Esophagus (tissue), 2 donors: ENCODE measurements around the gene OPRL1. TPM values are rescaled to one million over a fixed set of nuclear protein-coding genes. Genes with fewer than 3 reads are reported as not detected.
A peak's percentile ranks its signal among the peaks of the same experiment; 100 is the strongest.

Source experiments
- H3K27ac ChIP-seq, 2 donors: one replicate each; pipeline ENCODE4 v1.5.1; 2013; ENCODE audit warnings: low read depth in 2 of 2, mild to moderate bottlenecking in 2 of 2, inconsistent platforms in 1 of 2, low read length in 1 of 2, moderate library complexity in 1 of 2
- H3K27me3 ChIP-seq, 2 donors: one replicate each; pipeline ENCODE4 v1.6.1; 2013; ENCODE audit warnings: low read length in 2 of 2, control low read depth in 1 of 2, mild to moderate bottlenecking in 1 of 2; ENCODE audit not compliant: insufficient read depth in 2 of 2, control insufficient read depth in 1 of 2
- H3K36me3 ChIP-seq, 2 donors: one replicate each; pipeline ENCODE4 v1.6.1; 2013; ENCODE audit warnings: low read length in 1 of 2; ENCODE audit not compliant: control insufficient read depth in 2 of 2, insufficient read depth in 2 of 2
- H3K4me1 ChIP-seq, 2 donors: one replicate each; pipeline ENCODE4 v1.6.1; 2013; ENCODE audit warnings: low read length in 1 of 2; ENCODE audit not compliant: control insufficient read depth in 2 of 2, insufficient read depth in 2 of 2
- H3K4me3 ChIP-seq, 2 donors: one replicate each; pipeline ENCODE4 v1.5.1; 2013; ENCODE audit warnings: low read length in 2 of 2, mild to moderate bottlenecking in 2 of 2, low read depth in 1 of 2, moderate library complexity in 1 of 2
- H3K9me3 ChIP-seq, 2 donors: one replicate each; pipeline ENCODE4 v1.6.1; 2013; ENCODE audit warnings: mild to moderate bottlenecking in 2 of 2, low read depth in 1 of 2, low read length in 1 of 2, moderate library complexity in 1 of 2; ENCODE audit not compliant: control insufficient read depth in 2 of 2, insufficient read depth in 1 of 2
- WGBS, 2 donors: extraction: QIAGEN DNeasy Blood & Tissue Kit; methylation state at CpG; one replicate each; pipeline ENCODE4 v1.1.7; 2013; 5-methylcytosine and 5-hydroxymethylcytosine counted together
- polyA plus RNA-seq, 2 donors: library from polyadenylated mRNA; stranded (reverse); fragments of 200-250 nt; gene quantifications; one replicate each; pipeline ENCODE4 v1.2.3, GENCODE V29; 2013
- donor health status: healthy with polysubstance abuse.
- donor health status: Bipolar disorder and iron deficiency.

Gene OPRL1
- polyA plus RNA-seq, 2 donors, result 0.13 to 0.14 TPM

DNA sequence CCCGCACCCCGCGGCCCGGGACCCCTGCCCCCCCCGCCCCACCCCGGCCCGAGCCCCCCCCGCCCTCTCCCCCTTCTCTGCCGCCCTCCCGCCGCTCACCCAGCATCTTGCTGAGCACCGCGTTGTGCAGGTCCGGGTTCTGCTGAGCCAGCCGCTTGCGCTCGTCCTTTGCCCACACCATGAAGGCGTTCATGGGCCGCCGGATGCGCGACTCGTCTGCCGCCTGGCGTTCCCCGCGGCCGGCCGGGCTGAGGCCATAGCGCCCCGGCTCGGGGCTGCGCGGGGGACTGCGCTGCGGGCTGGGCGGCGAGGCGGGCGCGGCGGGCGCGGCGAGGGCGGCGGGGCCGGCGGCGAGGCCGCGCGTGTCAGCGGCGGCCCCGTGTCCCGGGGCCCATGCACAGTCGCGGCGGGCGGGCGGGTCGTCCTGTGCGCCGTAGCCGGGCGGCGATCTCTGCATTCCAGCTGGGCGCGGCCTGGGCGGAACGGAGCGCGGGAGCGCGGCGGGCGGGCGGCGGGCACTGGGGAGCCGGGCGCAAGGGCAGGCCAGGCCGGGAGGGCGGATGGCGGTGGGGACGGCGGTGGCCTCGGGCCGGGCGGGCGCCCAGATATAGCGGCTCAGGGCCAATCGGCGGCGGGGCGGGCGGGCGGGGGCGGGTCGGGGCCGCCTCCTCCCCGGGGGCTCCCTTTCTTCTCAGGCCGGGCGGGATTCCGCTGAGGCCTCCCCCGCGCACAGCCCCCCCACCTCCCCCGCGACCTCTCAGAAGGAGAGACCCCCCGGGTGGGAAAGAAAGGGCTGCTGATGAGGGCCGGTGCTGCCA is 30.6 kb upstream of the OPRL1 start, which contains the start of gene SOX18:
Gene SOX18 (minus strand): TSS at position 580 of the 818 bp plus-strand sequence. CDS start 123 bp downstream, at position 457.
- Histone ChIP-seq H3K36me3 (no peaks in the 10 kb centered on the region), H3K4me1 (peaks cover 10 to 24% of the 10 kb centered on the region in 2 donors), H3K9me3 (no peaks in the 10 kb centered on the region), H3K27me3 (peaks cover 0 to 14% of the 10 kb centered on the region in 2 donors), H3K4me3 (peak within 1 kb of the TSS; percentile 30 to 48), H3K27ac (peak within 1 kb of the TSS; percentile 37 to 41)
- 1% methylated on average over 45 to 109 of the region's 111 CpGs for WGBS, 2 donors

DNA sequence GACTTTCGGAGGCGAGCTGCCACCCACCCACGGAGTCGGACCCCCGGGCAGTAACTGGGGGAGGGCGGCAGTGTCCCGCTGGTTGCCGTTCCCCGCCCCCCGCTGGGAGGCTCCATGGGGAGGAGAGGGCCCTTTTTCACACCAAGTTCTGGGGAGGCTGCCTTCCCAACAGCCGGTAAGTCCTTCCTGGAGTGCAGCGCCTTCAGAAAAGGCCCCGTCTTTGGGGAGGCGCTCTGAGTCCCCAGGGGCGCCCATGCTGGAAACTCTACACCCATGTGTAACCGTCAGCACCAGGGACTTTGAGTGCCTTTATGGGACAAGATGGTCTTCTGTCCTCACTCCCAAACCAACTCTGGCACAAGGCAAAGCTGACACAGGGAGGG is 30.0 kb upstream of the OPRL1 start:
- WGBS, 2 donors, result 22 to 26% methylated on average over 16 of the region's 16 CpGs
- Histone ChIP-seq H3K27ac (peak overlapping the region; percentile 37 to 41), H3K36me3 (no peaks in the 10 kb centered on the region), H3K4me3 (peak overlapping the region in 1 of 2 donors; percentile 48), H3K9me3 (no peaks in the 10 kb centered on the region), H3K4me1 (peaks cover 9 to 21% of the 10 kb centered on the region in 2 donors), H3K27me3 (peaks cover 0 to 14% of the 10 kb centered on the region in 2 donors)

DNA sequence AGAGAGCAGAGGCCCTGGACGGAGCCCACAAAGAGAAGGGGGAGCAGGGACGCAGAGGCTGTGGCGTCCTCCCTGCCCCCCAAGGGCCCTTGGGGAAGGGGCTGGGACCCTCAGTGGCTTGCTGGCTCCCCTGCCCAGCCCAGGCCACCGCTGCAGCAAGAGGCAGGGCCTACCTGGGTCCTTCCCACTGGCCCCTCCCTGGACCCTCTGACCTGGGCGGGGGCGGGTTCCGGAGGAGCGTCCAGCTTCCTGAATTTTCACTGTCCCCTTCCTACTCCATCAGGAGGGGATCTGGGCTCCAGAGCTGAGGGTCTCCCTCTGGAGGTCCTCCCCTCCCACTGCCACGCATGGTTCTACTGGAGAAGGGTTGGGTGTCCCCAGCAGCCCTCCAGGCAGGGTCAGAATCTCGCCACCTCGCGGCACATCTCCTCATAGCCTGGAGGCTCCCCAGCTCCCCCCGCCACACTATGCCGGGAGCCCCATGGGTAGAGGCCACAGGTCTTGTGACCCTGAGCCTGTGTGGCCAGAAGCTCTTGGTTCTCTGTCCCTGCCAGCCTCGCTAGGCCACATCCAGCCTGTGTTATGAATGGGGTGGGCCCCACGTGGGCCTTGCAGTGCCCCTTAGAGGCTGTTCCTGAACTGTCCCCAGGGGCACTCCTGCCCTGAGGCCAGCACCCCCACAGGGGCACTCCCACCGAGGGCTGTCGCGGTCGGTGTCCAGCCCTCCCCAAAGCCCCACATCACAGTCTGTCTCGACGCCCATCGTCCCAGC is 29.4 kb upstream of the OPRL1 start:
- H3K4me1 ChIP-seq, result peaks cover 7 to 20% of the 10 kb centered on the region in 2 donors
- no peaks in the 10 kb centered on the region for H3K9me3 ChIP-seq
- H3K4me3 ChIP-seq, result peak overlapping the region in 1 of 2 donors; percentile 48
- 69 to 77% methylated on average over 22 to 23 of the region's 23 CpGs for WGBS, 2 donors
- H3K36me3 ChIP-seq, result no peaks in the 10 kb centered on the region
- H3K27me3 ChIP-seq, result peaks cover 0 to 14% of the 10 kb centered on the region in 2 donors
- peak overlapping the region; percentile 37 to 41 for H3K27ac ChIP-seq

DNA sequence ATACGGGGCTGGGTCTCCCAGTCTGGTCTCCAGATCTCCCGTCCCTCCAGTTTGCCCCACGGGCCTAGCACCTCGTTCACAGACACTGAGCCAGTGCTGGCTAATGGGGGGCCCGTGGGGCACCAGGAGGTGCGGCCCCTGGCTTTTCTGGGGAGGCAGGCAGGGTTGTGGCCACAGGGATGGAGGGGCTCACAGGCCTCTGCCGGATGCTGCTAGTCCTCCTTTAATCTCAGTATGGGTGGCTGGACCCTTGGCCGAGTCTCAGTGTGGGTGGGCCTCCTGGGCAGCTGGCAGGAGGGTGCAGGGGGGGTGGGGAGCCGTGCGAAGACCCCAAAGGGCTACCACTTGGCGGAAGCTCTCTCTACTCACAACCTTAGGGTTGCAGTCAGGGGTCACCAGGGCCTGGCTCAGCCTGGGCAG is 28.8 kb upstream of the OPRL1 start:
- Histone ChIP-seq H3K27ac (peak overlapping the region; percentile 31 to 41), H3K27me3 (peaks cover 0 to 14% of the 10 kb centered on the region in 2 donors), H3K4me1 (peaks cover 7 to 21% of the 10 kb centered on the region in 2 donors), H3K4me3 (no peak overlapping the region), H3K9me3 (no peaks in the 10 kb centered on the region), H3K36me3 (no peaks in the 10 kb centered on the region)
- 72 to 74% methylated on average over 11 of the region's 11 CpGs for WGBS, 2 donors

DNA sequence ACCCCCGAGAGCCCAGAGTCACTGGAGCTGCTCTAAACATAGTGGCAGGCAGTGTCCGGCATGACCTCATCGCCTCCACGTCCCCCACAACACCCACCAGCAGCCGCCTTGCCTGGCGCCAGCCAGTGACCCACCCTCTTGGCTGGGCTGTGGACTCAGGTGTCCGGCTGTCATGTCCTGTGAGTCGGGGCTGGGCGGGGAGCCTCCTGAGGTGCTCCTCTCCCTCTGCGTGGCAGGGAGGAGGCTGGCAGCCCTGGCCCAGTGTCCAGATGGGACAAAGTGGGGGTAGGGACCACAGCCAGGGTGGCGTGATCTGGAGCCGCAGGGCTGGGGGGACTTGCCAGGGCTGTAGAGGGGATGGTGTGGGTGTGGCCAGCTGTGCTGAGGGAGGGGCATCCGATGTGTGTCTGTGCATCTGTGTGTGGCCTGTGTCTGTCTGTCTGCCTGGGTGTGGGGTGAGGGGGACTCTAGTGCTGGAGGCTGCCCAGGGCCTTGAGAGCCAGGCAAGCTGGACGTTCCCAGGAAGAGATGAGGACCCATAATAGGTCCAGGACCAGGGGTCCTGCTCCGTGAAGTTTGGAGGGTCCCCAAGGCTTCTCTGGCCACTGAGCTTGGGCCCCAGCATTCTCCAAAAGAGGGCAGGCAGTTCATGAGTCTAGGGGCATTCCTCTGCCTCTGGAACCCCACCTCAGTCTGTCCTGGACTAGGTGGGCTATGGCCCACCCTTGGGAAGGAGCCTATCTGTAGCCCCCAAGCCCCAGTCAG is 28.1 kb upstream of the OPRL1 start:
- H3K36me3 ChIP-seq, result no peaks in the 10 kb centered on the region
- 67 to 77% methylated on average over 15 of the region's 15 CpGs for WGBS, 2 donors
- peaks cover 0 to 14% of the 10 kb centered on the region in 2 donors for H3K27me3 ChIP-seq
- no peaks in the 10 kb centered on the region for H3K9me3 ChIP-seq
- H3K4me3 ChIP-seq, result no peak overlapping the region
- peaks cover 7 to 18% of the 10 kb centered on the region in 2 donors for H3K4me1 ChIP-seq
- peak overlapping the region; percentile 41 to 48 for H3K27ac ChIP-seq

DNA sequence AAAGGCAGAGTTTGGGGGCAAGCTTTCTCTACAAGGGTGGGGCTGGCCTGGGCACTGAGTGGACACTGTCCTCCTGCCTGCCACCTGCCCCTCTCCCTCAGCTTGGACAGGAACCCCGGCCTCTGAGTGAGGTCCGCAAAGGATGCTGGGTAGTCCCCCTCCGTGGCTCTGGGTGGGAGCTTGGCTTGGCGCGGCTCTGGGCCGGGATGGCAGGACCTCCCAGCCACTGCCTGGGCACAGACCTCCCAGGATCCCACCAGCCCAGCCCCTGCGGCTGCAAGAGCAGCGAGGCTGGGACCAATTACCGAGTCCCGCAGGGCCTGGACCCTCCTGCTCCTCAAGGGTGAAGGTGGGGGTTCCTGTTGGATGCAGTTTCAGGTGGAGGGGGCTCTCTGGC is 27.6 kb upstream of the OPRL1 start:
- Histone ChIP-seq H3K27ac (peak overlapping the region; percentile 40 to 48), H3K4me1 (peaks cover 7 to 18% of the 10 kb centered on the region in 2 donors), H3K27me3 (peaks cover 0 to 14% of the 10 kb centered on the region in 2 donors), H3K4me3 (no peak overlapping the region), H3K36me3 (no peaks in the 10 kb centered on the region), H3K9me3 (no peaks in the 10 kb centered on the region)
- WGBS, 2 donors, result 72 to 83% methylated on average over 10 of the region's 10 CpGs

DNA sequence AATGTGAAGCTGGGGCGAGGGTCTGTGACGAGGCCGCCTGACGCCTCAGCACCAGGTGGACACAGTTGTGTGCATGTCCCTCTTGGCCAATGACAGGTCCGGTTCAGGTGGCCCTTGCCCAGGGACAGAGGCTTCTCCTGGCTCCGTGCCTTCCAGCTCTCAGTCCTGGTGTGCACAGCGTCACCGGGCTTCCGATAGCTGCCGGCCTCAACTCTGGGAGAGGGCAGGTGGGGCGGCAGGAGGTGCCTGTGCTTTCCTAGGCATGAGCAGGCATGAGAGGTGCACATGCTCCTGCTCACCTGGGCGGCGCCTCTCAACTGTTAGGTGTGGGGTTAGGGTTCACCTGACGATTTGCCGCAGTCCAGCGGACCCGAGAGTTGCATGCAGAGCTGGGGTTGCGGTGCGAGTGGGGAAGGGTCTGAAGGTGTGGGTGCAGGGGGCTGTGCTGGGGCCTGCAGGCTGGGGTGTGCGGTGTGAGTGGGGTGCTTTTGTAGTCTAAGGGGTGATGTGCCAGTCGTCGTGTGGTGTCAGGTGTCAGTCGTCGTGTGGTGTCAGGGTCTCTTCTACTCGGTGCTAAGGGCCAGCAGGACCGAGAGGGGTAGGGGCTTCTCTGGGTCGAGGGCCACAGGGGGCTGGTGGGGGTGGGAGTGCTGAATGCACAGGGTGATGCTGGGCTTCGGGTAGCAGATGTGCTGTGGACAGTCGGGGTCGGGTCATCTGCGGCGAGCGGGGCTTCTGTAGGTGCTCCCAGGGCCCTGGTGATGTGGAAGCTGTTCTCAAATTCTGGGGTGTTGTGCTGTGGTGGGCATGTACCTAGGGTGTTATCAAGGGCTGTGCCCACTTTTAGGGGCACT is 26.7 kb upstream of the OPRL1 start:
- Histone ChIP-seq H3K27ac (peak overlapping the region; percentile 15 to 34), H3K4me1 (peaks cover 7 to 18% of the 10 kb centered on the region in 2 donors), H3K4me3 (no peak overlapping the region), H3K27me3 (peaks cover 0 to 9% of the 10 kb centered on the region in 2 donors), H3K36me3 (no peaks in the 10 kb centered on the region), H3K9me3 (no peaks in the 10 kb centered on the region)
- 60 to 62% methylated on average over 33 of the region's 33 CpGs for WGBS, 2 donors

DNA sequence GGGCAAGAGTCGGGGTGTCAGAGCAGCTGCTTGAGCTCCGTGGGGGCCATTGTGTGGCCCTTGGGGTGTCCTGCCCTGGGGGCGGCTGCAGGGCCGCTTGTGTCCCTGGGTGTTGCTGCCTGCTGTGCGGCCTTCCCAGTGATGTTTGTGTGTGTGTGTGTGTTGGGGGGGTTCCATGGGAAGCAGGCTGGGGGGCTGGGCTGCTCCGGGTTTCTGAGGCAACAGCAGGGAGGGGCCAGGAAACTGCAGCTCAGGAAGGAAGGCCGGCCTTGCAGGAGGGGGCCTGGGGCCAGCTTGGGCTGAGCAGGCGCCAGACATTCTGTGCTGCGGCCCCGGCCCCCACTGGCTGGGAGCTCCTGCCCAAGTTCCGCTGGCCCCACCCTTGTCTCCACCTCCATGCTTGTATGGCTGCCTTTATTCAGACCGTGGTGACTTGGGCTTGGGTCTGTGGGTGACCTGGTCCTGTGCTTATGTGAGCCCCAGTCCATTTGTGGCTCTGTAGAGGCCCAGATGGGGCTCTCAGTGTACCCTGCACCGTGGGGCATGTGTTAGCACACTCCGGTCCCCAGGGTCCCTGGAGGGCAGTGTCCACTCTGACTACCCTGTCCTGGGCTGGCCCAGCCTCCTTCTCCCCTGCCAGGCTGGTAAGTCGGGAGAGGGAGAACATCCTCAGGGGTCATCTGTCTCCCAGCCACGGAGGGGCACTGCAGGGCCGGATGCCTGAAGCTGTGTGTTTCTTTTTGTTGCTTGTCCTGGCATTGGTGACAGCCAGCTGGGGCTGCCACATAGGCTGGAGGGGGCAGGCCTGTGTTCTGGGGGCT is 25.8 kb upstream of the OPRL1 start:
- Histone ChIP-seq H3K9me3 (no peaks in the 10 kb centered on the region), H3K4me1 (peaks cover 7 to 18% of the 10 kb centered on the region in 2 donors), H3K27me3 (peaks cover 0 to 7% of the 10 kb centered on the region in 2 donors), H3K4me3 (no peak overlapping the region), H3K27ac (peak overlapping the region in 1 of 2 donors; percentile 44), H3K36me3 (no peaks in the 10 kb centered on the region)
- WGBS, 2 donors, result 34 to 42% methylated on average over 16 to 17 of the region's 17 CpGs
